Measurements from ENCODE around the gene COMMD7.
"Not testable (repeated sequence)": the region's sequence is repeated elsewhere in the genome, so short reads cannot be mapped to it uniquely, and the experiment has no call there.

The COMMD7 gene

DNA sequence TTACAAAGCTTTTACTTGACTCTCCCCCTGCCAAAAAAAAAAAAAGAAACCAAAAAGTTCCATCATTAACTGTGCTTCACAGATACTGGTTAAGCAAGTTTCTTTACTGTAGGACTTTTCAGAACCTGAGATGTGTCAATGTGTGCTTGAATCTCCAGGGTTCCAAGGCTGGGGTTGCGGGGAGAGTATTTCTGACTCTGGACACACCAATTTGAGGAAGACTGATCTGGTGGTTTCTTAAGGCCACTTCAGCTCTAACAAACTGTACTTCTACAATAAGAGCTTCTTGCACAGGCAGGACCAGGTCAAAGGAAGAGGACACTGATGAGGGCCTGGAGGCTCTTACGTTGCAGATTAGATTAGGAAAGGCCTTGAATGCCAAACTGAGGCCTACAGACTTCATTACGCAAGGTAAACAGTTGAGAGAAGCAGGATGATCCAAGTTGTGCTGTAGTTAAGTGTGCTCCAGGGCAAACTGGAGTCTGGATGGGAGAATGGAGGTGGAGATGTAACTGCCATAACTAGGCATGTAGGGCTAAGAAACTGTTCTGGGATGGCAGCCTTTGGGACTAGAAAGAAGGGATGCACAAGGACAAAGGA lies 24.4 kb downstream of the COMMD7 start:
- Histone ChIP-seq H3K9ac (ENCODE audit: low read depth, low read length) (no peak overlapping the region), H3K36me3 (ENCODE audit: insufficient read depth, low read length) (no peaks in the 10 kb centered on the region), H3K4me1 (ENCODE audit: insufficient read depth, low read length) (no peaks in the 10 kb centered on the region), H3K9me3 (ENCODE audit: control insufficient read depth, insufficient read depth, low read length) (no peaks in the 10 kb centered on the region)

DNA sequence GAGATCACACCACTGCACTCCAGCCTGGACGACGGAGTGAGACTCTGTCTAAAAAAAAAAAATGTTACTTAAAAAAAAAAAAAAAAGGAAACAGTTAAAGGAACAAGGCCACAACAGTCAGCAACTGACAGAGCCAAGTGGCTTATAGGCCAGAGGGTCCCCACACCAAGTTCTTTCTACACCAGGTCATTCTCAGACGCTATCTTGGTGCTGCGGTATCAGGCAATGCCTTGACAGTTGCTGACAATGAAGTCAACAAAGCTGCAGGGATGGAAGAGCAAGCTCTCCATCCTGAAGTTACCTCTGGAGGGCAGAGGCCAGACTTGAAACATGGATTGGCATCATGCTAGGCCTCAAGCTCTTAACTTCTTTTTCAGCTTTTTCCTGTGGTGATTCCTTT lies 31.9 kb downstream of the COMMD7 start:
- Histone ChIP-seq H3K4me1 (ENCODE audit: insufficient read depth, low read length) (peaks cover 23% of the 10 kb centered on the region; the same call in 1 of the 2 replicates), H3K9me3 (ENCODE audit: control insufficient read depth, insufficient read depth, low read length) (no peaks in the 10 kb centered on the region), H3K36me3 (ENCODE audit: insufficient read depth, low read length) (peaks cover 6% of the 10 kb centered on the region; the same call in 1 of the 2 replicates)

DNA sequence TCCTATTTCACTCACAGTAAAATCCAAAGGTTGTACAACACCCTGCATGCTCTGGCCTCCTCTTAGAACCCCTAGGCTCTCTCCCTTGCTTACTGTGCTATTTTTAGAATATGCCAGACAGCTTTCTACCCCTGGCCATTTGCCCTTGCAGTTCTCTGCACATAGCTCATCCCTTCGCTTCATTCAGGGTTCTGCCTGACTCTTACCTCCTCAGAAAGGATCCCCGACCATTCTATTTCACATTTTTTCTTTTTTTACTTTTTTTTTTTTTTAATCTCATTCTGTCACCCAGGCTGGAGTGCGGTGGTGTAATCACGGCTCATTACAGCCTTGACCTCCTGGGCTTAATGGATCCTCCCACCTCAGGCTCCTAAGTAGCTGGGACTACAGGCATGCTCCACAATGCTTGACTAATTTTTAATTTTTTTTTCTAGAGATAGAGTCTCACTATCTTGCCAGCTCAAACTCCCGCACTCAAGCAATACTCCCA lies 33.6 kb downstream of the COMMD7 start:
- no peak overlapping the region for H3K9ac ChIP-seq (ENCODE audit: low read depth, low read length)
- H3K36me3 ChIP-seq (ENCODE audit: insufficient read depth, low read length): peaks cover 6% of the 10 kb centered on the region; the same call in 1 of the 2 replicates
- peaks cover 23% of the 10 kb centered on the region; the same call in 1 of the 2 replicates for H3K4me1 ChIP-seq (ENCODE audit: insufficient read depth, low read length)
- no peaks in the 10 kb centered on the region for H3K9me3 ChIP-seq (ENCODE audit: control insufficient read depth, insufficient read depth, low read length)

More for the DNA sequence above, 31.9 kb downstream of the COMMD7 start:
- H3K9ac ChIP-seq (ENCODE audit: low read depth, low read length): no peak overlapping the region

DNA sequence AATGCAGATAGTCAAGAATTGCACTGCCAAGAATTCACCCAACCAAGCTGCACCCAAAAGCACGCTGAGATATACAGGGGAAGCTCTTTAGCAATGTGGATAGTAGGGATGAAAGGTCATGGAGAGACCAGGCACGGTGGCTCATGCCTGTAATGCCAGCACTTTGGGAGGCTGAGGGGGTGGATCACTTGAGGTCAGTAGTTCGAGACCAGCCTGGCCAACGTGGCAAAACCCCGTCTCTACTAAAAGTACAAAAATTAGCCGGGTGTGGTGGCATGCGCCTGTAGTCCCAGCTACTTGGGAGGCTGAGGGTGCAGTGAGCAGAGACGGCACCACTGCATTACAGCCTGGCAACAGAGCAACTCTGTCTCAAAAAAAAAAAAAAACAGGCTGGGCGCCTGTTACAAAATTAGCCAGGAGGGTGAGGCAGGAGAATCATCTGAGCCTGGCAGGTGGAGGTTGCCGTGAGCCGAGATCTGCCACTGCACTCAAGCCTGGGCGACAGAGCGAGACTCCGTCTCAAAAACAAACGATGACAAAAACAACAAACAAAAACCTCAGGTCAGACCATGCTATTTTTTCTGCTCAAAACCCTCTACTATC lies 34.1 kb downstream of the COMMD7 start:
- H3K9me3 ChIP-seq (ENCODE audit: control insufficient read depth, insufficient read depth, low read length); H3K36me3 ChIP-seq (ENCODE audit: insufficient read depth, low read length); H3K9ac ChIP-seq (ENCODE audit: low read depth, low read length): not testable (repeated sequence)
- peaks cover 23% of the 10 kb centered on the region; the same call in 1 of the 2 replicates for H3K4me1 ChIP-seq (ENCODE audit: insufficient read depth, low read length)

DNA sequence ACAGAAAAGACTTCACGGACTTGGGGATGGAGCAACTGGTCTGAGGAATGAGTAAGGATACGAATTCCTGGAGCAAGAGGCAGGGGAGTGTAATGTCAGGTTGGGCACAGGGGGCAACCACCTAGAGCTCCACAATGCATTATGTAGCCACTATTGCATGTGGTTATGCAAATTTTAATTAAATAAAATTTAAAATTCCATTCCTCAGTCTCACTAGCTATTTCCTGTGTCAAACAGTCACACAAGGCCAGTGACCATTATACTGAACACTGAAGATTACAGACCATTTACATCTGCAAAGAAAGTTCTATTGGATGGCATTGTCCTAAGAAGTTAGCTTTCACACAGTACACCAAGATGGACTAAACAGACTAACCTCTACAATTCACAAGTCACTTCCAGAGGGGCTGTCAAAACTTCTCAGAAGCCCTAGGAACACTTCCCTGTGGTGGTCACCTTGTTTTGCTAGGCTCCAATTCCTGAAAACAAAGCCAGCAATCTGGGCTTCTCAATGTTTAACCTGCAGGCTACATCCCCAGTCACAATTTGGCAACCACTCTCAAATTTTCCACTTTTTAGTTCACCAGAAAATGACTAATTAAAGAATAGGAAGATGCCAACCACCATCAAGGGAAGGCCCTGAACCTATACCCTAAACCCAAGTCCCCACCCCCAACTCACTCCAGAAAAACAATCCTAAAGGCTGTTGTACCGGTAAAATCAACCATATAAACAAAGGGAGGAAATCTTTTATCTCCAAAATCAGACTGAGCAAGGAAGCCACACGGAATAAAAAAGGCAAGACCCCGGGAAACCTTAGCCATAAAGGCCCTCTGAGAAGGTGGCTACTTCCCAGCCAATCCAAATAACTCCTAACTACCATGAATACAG lies 35.3 kb downstream of the COMMD7 start:
- peaks cover 23% of the 10 kb centered on the region; the same call in 1 of the 2 replicates for H3K4me1 ChIP-seq (ENCODE audit: insufficient read depth, low read length)
- no peaks in the 10 kb centered on the region; the same call in none of the 2 replicates for H3K36me3 ChIP-seq (ENCODE audit: insufficient read depth, low read length)
- no peak overlapping the region for H3K9ac ChIP-seq (ENCODE audit: low read depth, low read length)

DNA sequence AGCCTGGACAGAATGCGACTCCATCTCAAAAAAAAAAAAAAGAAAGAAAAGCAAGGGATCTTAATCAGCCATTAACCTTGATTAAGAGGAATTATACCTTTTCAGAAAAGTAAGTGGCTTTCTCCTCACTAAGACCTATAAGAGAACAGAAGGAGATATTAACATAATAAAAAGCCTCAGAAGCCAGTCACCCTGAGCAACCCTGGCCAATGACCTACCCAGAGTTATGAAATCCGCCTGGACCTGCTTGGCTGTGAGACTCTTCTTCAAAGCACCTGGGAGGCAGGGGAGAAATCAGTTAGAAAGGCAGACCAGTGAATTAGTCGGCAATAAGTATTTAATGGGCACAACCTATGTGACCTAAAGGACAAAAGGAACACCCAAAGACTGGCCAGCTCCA lies 36.8 kb downstream of the COMMD7 start:
- no peak overlapping the region for H3K9ac ChIP-seq (ENCODE audit: low read depth, low read length)
- no peaks in the 10 kb centered on the region for H3K9me3 ChIP-seq (ENCODE audit: control insufficient read depth, insufficient read depth, low read length)
- H3K36me3 ChIP-seq (ENCODE audit: insufficient read depth, low read length): no peaks in the 10 kb centered on the region; the same call in none of the 2 replicates
- peaks cover 23% of the 10 kb centered on the region; the same call in 1 of the 2 replicates for H3K4me1 ChIP-seq (ENCODE audit: insufficient read depth, low read length)

More for the DNA sequence above, 35.3 kb downstream of the COMMD7 start:
- no peaks in the 10 kb centered on the region for H3K9me3 ChIP-seq (ENCODE audit: control insufficient read depth, insufficient read depth, low read length)

DNA sequence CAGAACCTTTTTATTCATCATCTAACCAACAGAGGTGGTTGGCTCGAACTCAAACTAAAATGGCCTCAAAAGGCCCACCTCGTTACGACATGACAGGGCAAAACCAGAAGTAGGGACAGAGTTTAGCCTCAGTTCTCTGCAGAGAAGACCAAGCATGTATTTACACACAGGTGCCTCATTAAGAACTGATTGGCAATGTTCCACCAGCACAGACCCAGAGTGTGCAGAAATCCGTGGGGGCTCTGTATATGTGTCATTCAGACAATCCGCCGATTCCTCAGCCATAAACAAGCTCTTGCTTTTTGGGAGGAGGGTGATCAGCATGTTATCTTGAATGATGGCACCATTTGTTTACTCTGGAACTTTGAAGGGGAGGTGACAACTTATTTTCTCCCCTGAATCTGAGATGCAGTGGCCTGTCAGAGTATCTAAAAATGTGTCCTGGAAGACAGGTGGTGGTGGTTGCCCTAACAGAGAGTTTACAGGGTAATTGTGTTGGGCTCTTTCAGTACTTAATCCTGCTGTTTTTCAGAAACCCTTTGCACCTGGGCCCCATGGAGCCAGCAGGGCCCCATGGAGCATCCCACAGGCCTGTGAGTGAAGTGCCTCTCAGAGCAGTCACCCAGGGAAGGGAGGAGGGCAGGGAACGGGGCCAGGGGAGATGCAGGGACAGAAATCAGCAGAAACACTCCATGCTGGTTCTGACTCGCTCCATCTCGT lies 40.4 kb downstream of the COMMD7 start:
- no peaks in the 10 kb centered on the region for H3K9me3 ChIP-seq (ENCODE audit: control insufficient read depth, insufficient read depth, low read length)
- peaks cover 10% of the 10 kb centered on the region; the same call in 1 of the 2 replicates for H3K4me1 ChIP-seq (ENCODE audit: insufficient read depth, low read length)
- no peaks in the 10 kb centered on the region; the same call in none of the 2 replicates for H3K36me3 ChIP-seq (ENCODE audit: insufficient read depth, low read length)
- no peak overlapping the region for H3K9ac ChIP-seq (ENCODE audit: low read depth, low read length)

DNA sequence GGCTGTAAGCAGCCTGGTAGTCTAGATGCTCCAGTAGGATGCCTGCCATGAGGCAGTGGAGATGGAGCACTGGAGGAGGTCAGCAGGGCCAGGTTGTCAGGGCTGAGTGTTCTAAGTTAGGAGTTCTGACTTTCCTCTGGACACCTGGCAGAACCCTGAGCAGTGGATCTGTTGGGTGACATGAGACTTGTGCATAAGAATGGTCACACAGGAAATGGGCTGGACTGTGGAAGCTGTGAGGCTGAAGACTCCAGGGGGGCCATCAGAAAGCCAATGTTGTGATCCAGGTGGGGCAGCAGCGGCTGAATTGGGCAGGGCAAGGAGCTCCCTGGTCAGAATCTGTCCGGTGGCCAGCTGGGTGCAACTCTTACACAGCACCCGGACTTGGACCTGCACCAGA lies 45.7 kb downstream of the COMMD7 start:
- no peak overlapping the region for H3K9ac ChIP-seq (ENCODE audit: low read depth, low read length)
- no peaks in the 10 kb centered on the region for H3K9me3 ChIP-seq (ENCODE audit: control insufficient read depth, insufficient read depth, low read length)
- no peaks in the 10 kb centered on the region; the same call in 1 of the 2 replicates for H3K36me3 ChIP-seq (ENCODE audit: insufficient read depth, low read length)
- H3K4me1 ChIP-seq (ENCODE audit: insufficient read depth, low read length): 0 out of 2 replicates have a peak, but pooled peaks cover 5% of the 10 kb centered on the region

DNA sequence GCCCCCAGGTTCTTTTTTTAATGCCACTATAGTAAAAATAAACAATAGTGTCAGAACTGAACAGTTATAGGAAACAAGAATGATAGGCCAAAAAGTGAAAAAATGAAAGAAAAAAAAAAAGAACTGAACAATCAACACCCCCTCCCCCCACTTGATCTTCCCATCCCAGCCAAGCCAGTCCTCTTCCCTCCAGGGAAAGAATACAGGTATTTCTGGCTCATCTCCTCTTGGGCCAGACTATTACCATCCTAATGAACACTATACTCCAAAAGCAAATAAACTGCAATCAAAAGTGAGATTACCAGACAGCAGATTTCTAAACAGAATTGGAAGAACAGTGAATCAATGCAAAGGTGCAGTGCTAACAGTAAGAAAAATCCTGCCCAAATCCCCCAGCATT lies 48.2 kb downstream of the COMMD7 start:
- Histone ChIP-seq H3K36me3 (ENCODE audit: insufficient read depth, low read length) (no peaks in the 10 kb centered on the region), H3K9me3 (ENCODE audit: control insufficient read depth, insufficient read depth, low read length) (no peaks in the 10 kb centered on the region), H3K9ac (ENCODE audit: low read depth, low read length) (no peak overlapping the region), H3K4me1 (ENCODE audit: insufficient read depth, low read length) (0 out of 2 replicates have a peak, but pooled peaks cover 5% of the 10 kb centered on the region)

DNA sequence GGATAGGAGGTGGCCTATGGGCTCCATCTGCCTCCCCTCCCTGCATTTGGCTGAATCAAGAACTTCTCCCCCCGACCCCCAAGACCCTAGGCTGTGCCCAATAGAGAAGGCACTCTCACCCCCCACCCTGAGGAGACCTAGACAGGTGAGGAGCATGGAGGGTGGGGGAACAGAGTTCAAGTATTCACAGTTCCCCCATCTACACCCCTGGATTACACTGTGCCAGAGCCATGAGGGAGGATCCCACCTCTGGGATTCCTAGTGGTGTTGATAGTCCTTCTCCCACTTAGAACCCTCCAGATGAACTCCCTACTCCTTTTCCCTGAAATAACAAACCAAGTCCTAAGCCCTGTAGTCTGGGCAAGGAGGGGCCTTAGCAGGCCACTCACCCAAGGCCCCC lies 54.3 kb downstream of the COMMD7 start:
- H3K9me3 ChIP-seq (ENCODE audit: control insufficient read depth, insufficient read depth, low read length); H3K4me1 ChIP-seq (ENCODE audit: insufficient read depth, low read length); H3K9ac ChIP-seq (ENCODE audit: low read depth, low read length); H3K36me3 ChIP-seq (ENCODE audit: insufficient read depth, low read length): not testable (repeated sequence)

DNA sequence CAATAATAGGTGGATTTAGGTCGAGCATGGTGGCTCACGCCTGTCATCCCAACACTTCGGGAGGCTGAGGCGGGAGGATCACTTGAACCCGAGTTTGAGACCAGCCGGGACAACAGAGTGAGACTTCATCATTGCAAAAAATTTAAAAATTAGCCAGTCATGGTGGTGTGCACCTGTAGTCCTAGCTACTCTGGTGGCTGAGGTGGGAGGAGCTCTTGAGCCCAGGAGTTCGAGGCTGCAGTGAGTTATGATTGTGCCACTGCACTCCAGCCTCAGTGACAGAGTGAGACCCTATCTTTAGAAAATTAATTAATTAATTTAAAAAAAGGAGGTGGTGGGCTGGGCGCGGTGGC lies 56.1 kb downstream of the COMMD7 start:
- no peak overlapping the region for H3K9ac ChIP-seq (ENCODE audit: low read depth, low read length)
- H3K36me3 ChIP-seq (ENCODE audit: insufficient read depth, low read length): no peaks in the 10 kb centered on the region
- H3K4me1 ChIP-seq (ENCODE audit: insufficient read depth, low read length): peaks cover 8% of the 10 kb centered on the region
- H3K9me3 ChIP-seq (ENCODE audit: control insufficient read depth, insufficient read depth, low read length): no peaks in the 10 kb centered on the region

DNA sequence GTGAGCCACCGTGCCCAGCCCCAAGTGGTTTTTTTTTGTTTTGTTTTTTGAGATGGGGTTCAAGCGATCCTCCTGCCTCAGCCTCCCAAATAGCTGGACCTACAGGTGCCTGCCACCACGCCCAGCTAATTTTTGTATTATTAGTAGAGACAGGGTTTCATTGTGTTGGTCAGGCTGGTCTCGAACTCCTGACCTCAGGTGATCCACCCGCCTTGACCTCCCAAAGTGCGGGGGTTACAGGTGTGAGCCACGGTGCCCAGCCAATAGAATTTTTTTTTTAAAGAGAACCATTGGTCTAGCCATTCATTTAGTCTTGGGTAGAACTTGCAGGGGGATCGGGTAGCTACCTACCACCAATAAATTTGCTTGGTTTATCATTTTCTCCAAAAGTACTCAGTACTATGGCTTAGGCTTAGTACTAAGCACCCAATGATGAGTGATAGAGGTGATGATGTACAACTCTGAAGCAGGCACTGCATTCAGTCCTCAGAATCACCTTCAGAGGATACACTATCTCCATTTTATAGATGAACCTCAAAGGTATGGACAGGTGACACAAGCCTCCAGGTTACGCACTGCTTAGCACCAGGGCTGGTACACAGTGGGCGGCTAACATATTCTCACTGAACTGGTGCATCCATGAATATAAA lies 56.6 kb downstream of the COMMD7 start:
- Histone ChIP-seq H3K9me3 (ENCODE audit: control insufficient read depth, insufficient read depth, low read length) (no peaks in the 10 kb centered on the region), H3K36me3 (ENCODE audit: insufficient read depth, low read length) (no peaks in the 10 kb centered on the region), H3K4me1 (ENCODE audit: insufficient read depth, low read length) (peaks cover 10% of the 10 kb centered on the region), H3K9ac (ENCODE audit: low read depth, low read length) (no peak overlapping the region)

DNA sequence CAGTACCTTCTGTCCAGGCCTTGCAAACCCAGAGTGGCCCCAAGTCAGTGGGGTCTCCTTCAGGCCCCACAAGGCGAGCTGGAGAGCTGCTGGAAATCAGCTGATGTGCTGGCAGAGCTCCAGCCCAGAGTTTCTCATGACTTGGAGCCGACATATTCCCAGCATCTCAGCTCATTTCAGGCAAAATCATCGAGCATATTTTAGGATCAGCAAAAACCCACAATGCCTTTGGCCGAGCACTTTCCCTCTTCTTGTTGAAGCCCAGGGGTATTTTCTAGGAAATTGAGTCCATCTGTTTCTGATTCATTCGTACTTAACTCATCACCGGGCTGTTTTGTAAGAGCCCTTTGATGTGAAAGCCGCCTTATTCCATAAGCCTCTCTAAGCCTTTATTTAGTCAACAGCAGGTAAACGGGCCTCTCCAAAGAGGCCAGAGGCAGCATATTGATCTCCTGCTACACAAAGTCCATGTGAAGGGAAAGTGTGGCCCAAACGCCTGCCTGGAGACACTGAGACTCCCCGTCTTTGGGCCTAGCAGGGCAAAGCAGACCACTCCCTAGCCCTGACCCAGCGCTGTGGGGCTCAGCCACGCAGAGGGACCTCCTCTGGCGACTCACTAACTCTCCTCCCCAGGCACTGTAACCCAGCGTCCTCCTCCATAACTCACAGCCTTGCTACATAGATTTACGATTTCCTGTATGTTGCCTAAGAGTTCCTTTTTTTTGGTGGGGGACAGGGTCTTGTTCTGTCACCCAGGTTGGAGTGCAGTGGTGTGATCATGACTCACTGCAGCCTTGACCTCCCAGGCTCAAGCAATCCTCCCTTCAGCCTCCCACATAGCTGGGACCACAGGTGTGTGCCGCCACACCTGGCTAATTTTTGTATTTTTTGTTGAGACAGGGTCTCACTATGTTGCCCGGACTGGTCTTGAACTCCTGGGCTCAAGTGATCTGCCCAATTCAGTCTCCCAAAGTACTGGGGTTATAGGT lies 57.4 kb downstream of the COMMD7 start:
- no peaks in the 10 kb centered on the region for H3K36me3 ChIP-seq (ENCODE audit: insufficient read depth, low read length)
- H3K4me1 ChIP-seq (ENCODE audit: insufficient read depth, low read length): peaks cover 18% of the 10 kb centered on the region
- H3K9me3 ChIP-seq (ENCODE audit: control insufficient read depth, insufficient read depth, low read length): no peaks in the 10 kb centered on the region
- H3K9ac ChIP-seq (ENCODE audit: low read depth, low read length): no peak overlapping the region

All from ES-I3 (cell line).